Activated gamma-delta T cell (primary cell): ENCODE results near the gene IL17D.
"Not testable (repeated sequence)": the region's sequence is repeated elsewhere in the genome, so short reads cannot be mapped to it uniquely, and the experiment has no call there.

Experiments
- DNase-seq: peaks from one replicate; lab custom pipeline; 2025; lab: John Stamatoyannopoulos, UW

Gene IL17D

GRCh38 chr13:20719783-20720182 lies 16.3 kb downstream of the IL17D start:
- DNase-seq, result no peak

- DNase-seq, result no peak
Measured at GRCh38 chr13:20720499-20720898, 17.0 kb downstream of the IL17D start.

GRCh38 chr13:20721058-20721453 lies 17.6 kb downstream of the IL17D start:
- DNase-seq, result no peak

- peak; percentile 11 for DNase-seq
Measured at GRCh38 chr13:20721454-20722357, 18.2 kb downstream of the IL17D start.

GRCh38 chr13:20727856-20728255 lies 24.4 kb downstream of the IL17D start:
- DNase-seq, result no peak

- DNase-seq, result no peak
Measured at GRCh38 chr13:20728579-20729311, 25.2 kb downstream of the IL17D start.

- no peak for DNase-seq
Measured at GRCh38 chr13:20729633-20730585, 26.4 kb downstream of the IL17D start.

GRCh38 chr13:20738616-20739015 lies 35.1 kb downstream of the IL17D start:
- DNase-seq, result no peak

- DNase-seq, result no peak
Measured at GRCh38 chr13:20740021-20740420, 36.5 kb downstream of the IL17D start.

- DNase-seq, result not testable (repeated sequence)
Measured at GRCh38 chr13:20743830-20744404, 40.4 kb downstream of the IL17D start.

- no peak for DNase-seq
Measured at GRCh38 chr13:20749377-20749776, 45.9 kb downstream of the IL17D start.

GRCh38 chr13:20754009-20754408 lies 50.5 kb downstream of the IL17D start:
- DNase-seq, result no peak

- DNase-seq, result no peak
Measured at GRCh38 chr13:20760872-20761271, 57.4 kb downstream of the IL17D start.

- DNase-seq, result no peak
Measured at GRCh38 chr13:20767309-20767943, 63.9 kb downstream of the IL17D start.

GRCh38 chr13:20769091-20769490 lies 65.6 kb downstream of the IL17D start:
- no peak for DNase-seq

- no peak for DNase-seq
Measured at GRCh38 chr13:20769834-20770233, 66.3 kb downstream of the IL17D start.
